Measurements from ENCODE around the gene GNAS. TPM values are rescaled to one million over a fixed set of nuclear protein-coding genes. Genes with fewer than 3 reads are reported as not detected.
"Not testable (repeated sequence)": the region's sequence is repeated elsewhere in the genome, so short reads cannot be mapped to it uniquely, and the experiment has no call there.

Gene GNAS
- total RNA-seq, 1 experiment from 2014 or later = 1,551 TPM

DNA sequence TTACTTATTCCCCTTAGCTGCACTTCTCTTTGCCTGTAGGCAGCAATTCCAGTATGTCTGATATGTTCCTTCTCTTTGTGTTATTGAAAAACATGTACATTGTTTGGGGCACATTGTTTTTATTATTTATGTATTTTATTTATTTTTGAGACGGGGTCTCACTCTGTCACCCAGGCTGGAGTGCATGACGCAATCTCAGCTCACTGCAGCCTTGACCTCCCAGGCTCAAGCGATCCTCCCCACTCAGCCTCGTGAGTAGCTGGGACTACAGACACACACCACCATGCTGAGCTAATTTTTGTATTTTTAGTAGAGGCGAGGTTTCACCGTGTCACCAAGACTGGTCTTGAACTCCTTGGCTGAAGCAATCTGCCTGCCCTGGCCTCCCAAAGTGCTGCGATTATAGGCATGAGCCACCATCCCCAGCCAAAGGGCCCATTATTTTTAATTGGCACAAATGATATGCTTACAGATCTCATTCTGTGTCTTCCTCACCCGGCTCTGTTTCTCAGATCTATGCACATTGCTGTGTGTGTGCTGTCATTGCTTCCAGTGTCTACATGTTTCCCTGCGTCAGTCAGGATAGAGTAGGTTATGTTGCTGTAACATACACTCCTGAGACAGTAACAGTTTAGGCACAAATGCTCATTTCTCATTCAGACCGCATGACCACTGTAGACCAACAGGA, 74.4 kb downstream of the GNAS start:
- DNase-seq (ENCODE audit: low read depth) = no peak

DNA sequence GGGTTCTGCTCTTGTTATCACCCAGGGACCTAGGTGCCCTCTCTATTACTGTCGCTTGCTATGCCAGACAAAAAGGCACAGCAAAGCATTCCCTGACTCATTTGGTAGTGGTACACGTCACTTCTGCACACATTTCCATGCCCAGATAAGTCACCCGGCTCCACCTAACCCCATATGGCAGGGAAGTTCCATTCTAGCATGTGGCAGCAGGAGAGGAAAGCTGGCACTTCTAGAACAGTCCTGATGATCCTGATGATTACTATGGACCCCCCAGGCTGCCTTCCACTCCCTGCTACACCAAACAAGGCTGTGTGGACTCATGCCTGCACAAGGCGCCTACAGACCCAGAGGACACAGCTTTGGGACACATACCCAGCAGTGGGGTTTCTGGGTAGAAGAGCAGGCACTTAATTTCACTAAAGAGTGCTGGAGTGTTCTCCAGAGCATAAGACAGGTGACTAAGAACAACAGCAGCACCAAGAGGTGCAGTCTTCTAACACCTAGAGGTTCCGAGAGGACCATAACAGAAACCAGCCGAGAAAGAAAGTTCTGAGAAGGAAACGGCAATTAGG, 75.1 kb downstream of the GNAS start:
- DNase-seq (ENCODE audit: low read depth) = peak; percentile 14

DNA sequence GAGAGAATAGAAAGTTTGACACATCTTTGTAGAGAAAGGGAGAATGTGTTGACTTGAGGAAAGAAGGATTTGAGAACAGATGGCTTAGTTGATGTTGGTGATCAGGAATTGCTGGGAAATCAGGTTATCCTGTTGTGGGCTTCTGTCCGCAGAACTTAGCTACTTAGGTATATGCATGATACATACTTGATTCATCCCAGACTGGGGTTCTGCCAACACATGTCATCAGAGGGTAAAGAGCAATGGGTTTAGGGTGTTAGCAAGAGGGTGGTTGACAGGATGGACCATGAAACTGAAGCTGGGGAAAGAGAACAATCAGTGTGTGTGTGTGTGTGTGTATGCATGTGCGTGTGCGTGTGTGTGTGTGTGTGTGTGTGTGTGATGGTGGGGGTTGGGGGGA, 78.0 kb downstream of the GNAS start:
- DNase-seq (ENCODE audit: low read depth) = peak; percentile 15

GRCh38 chr20:58932170-58932569, 79.7 kb downstream of the GNAS start:
- DNase-seq (ENCODE audit: low read depth) = no peak

GRCh38 chr20:58938078-58938477, 85.6 kb downstream of the GNAS start:
- no peak for DNase-seq (ENCODE audit: low read depth)

- DNase-seq (ENCODE audit: low read depth) = no peak
Measured at GRCh38 chr20:58938541-58938940, 86.0 kb downstream of the GNAS start.

GRCh38 chr20:58941471-58941870, 89.0 kb downstream of the GNAS start:
- no peak for DNase-seq (ENCODE audit: low read depth)

GRCh38 chr20:58942549-58942948, 90.0 kb downstream of the GNAS start:
- no peak for DNase-seq (ENCODE audit: low read depth)

- no peak for DNase-seq (ENCODE audit: low read depth)
Measured at GRCh38 chr20:58944610-58945009, 92.1 kb downstream of the GNAS start.

GRCh38 chr20:58945965-58946631, 93.6 kb downstream of the GNAS start:
- no peak for DNase-seq (ENCODE audit: low read depth)

GRCh38 chr20:58947797-58948388, 95.4 kb downstream of the GNAS start:
- not testable (repeated sequence) for DNase-seq (ENCODE audit: low read depth)

- DNase-seq (ENCODE audit: low read depth) = no peak
Measured at GRCh38 chr20:58950603-58951002, 98.1 kb downstream of the GNAS start.

- no peak for DNase-seq (ENCODE audit: low read depth)
Measured at GRCh38 chr20:58953050-58953449, 100.5 kb downstream of the GNAS start.

DNA sequence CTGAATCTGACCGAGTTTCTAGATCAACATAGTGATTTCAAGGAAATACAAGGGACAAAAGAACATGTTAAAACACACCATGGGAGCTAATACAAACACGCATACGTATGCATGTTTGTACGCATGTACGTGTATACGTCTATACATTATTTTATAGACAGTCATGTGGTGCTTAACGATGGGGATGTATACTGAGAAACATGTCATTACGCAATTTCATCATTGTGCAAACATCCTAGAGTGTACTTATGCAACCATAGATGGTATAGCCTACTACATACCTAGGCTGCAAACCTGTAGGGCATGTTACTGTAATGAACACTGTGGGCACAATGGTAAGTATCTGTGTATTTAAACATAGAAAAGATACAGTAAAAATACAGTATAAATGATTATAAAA, 103.6 kb downstream of the GNAS start:
- no peak for DNase-seq (ENCODE audit: low read depth)

- peak; percentile 20 for DNase-seq (ENCODE audit: low read depth)
Measured at GRCh38 chr20:58959652-58960051, 107.1 kb downstream of the GNAS start.

Other genes starting within 250 kb of the GNAS start
- gene STX16, start 201.4 kb upstream of the GNAS start, total RNA-seq (2014; rRNA removed; shearing (Covaris generic)) = 8.4 and 24.6 TPM in 2 replicates
- 13.3 and 14.1 TPM in 2 replicates for gene NPEPL1, start 159.9 kb upstream of the GNAS start, total RNA-seq (2014; rRNA removed; shearing (Covaris generic))
- gene GNAS-AS1, start 1.8 kb upstream of the GNAS start, total RNA-seq (2014; rRNA removed; shearing (Covaris generic)) = 1.0 TPM in 1 of 2 replicates, not detected in the other
- gene NELFCD, start 128.5 kb downstream of the GNAS start, total RNA-seq (2014; rRNA removed; shearing (Covaris generic)) = 64.8 and 85.1 TPM in 2 replicates
- 12.4 and 14.9 TPM in 2 replicates for gene CTSZ, start 154.5 kb downstream of the GNAS start, total RNA-seq (2014; rRNA removed; shearing (Covaris generic))
- 0.17 TPM in 1 of 2 replicates, not detected in the other for gene TUBB1, start 166.7 kb downstream of the GNAS start, total RNA-seq (2014; rRNA removed; shearing (Covaris generic))
- 71.7 and 100 TPM in 2 replicates for gene ATP5F1E, start 179.6 kb downstream of the GNAS start, total RNA-seq (2014; rRNA removed; shearing (Covaris generic))
- 112 and 114 TPM in 2 replicates for gene PRELID3B, start 190.1 kb downstream of the GNAS start, total RNA-seq (2014; rRNA removed; shearing (Covaris generic))

Measured in M059J (cell line).